Neural cell (in vitro differentiated cells): Measurements from ENCODE around the gene ADRA2A.

Experiments used
- POLR2AphosphoS5 ChIP-seq: IDR thresholded peaks from 2 replicates; pipeline ENCODE4 v1.6.1; 2012
- RAD21 ChIP-seq: fragments of 450-650 bp; conservative IDR thresholded peaks from 2 replicates; pipeline ENCODE4 v1.6.1; 2014; ENCODE audit warnings: antibody characterized with exemption, mild to moderate bottlenecking, moderate library complexity

DNA sequence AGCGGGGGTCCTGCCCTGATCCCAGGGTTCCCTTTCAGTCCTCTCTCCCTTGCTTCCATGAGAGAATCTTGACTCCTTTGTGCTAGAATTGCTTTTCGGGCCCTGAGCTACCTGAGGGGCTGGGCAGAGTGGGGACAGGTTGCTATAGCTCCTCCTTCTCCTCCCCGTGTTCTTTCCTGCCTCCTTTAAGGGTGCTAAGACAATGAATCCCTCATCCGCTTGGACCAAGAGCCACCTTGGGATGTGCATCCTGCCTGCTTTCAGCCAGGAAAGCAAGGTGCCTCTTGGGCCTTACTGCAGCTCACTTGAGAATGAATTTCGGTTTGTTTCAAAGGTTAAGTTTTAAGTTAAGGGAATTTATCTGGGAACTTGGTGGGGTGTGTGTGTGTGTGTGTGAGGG, 53.6 kb downstream of the ADRA2A start:
- TF ChIP-seq POLR2AphosphoS5 (no peak), RAD21 (no peak)
